IPS-NIHi11 (cell line): ENCODE results near the gene NUTF2.
"Not testable (repeated sequence)": the region's sequence is repeated elsewhere in the genome, so short reads cannot be mapped to it uniquely, and the experiment has no call there.

Experiments used
- DNase-seq: peaks from one replicate; pipeline ENCODE4 v3.0.0; 2012; ENCODE audit warnings: mixed read lengths, low spot score

Gene NUTF2

GRCh38 chr16:67846320-67847063, at the start of gene NUTF2:
Gene NUTF2 (plus strand): TSS chr16:67846933. CDS start chr16:67865131, 18,198 bp downstream.
- peak; percentile 91 for DNase-seq

- DNase-seq = no peak
Measured at GRCh38 chr16:67800338-67800926, 46.3 kb upstream of the NUTF2 start.

GRCh38 chr16:67801241-67801640, 45.5 kb upstream of the NUTF2 start:
- DNase-seq = no peak

- DNase-seq = no peak
Measured at GRCh38 chr16:67801883-67802282, 44.9 kb upstream of the NUTF2 start.

GRCh38 chr16:67803894-67804293, 42.8 kb upstream of the NUTF2 start:
- DNase-seq = no peak

- DNase-seq = no peak
Measured at GRCh38 chr16:67804853-67805542, 41.7 kb upstream of the NUTF2 start.

GRCh38 chr16:67805718-67806427, 40.9 kb upstream of the NUTF2 start:
- DNase-seq = peak; percentile 29

GRCh38 chr16:67806428-67807147, 40.1 kb upstream of the NUTF2 start, which contains the start of the genes RANBP10 and TSNAXIP1:
Gene RANBP10 (minus strand): TSS chr16:67806560. CDS start chr16:67806536, 24 bp downstream.
Gene TSNAXIP1 (plus strand): TSS chr16:67806889. CDS start chr16:67807150, 261 bp downstream.
- peak; percentile 98 for DNase-seq

- no peak for DNase-seq
Measured at GRCh38 chr16:67807148-67807682, 39.5 kb upstream of the NUTF2 start.

- no peak for DNase-seq
Measured at GRCh38 chr16:67811899-67812298, 34.8 kb upstream of the NUTF2 start.

- no peak for DNase-seq
Measured at GRCh38 chr16:67814567-67814966, 32.2 kb upstream of the NUTF2 start.

- no peak for DNase-seq
Measured at GRCh38 chr16:67820608-67821259, 26.0 kb upstream of the NUTF2 start.

- no peak for DNase-seq
Measured at GRCh38 chr16:67822511-67822910, 24.2 kb upstream of the NUTF2 start.

- no peak for DNase-seq
Measured at GRCh38 chr16:67825119-67825518, 21.6 kb upstream of the NUTF2 start.

- DNase-seq = no peak
Measured at GRCh38 chr16:67825906-67826305, 20.8 kb upstream of the NUTF2 start.

- no peak for DNase-seq
Measured at GRCh38 chr16:67828651-67829050, 18.1 kb upstream of the NUTF2 start.

GRCh38 chr16:67833030-67833414, 13.7 kb upstream of the NUTF2 start:
- DNase-seq = no peak

- DNase-seq = peak; percentile 99
Measured at GRCh38 chr16:67833415-67834241, 13.1 kb upstream of the NUTF2 start.

GRCh38 chr16:67834242-67834614, 12.5 kb upstream of the NUTF2 start:
- no peak for DNase-seq

GRCh38 chr16:67837190-67837589, 9.5 kb upstream of the NUTF2 start:
- not testable (repeated sequence) for DNase-seq
